Peyer's patch (tissue), 4 donors: ENCODE data around the gene ACSL1. TPM values are rescaled to one million over a fixed set of nuclear protein-coding genes. Genes with fewer than 3 reads are reported as not detected.

ENCODE experiments used
- DNase-seq, 3 donors: peaks; one replicate each; pipeline ENCODE4 v3.0.0-alpha.2; 2017 to 2019
- H3K27ac ChIP-seq, 4 donors: fragments of 200-600 bp; sonication (generic); one replicate each; pipeline ENCODE4 v1.5.1; 2016 to 2019
- H3K27me3 ChIP-seq, 2 donors: fragments of 200-600 bp; sonication (generic); one replicate each; pipeline ENCODE4 v1.5.1; 2019
- H3K36me3 ChIP-seq, 3 donors: fragments of 200-600 bp; sonication (generic); one replicate each; pipeline ENCODE4 v1.5.1; 2016 to 2019
- H3K4me1 ChIP-seq, 4 donors: fragments of 200-600 bp; sonication (generic); one replicate each; pipeline ENCODE4 v1.5.1; 2016 to 2019
- H3K4me3 ChIP-seq, 4 donors: fragments of 200-600 bp; sonication (generic); 1 replicate in 3 of 4; 2 replicates in 1 of 4; pipeline ENCODE4 v1.5.1; 2016 to 2019; ENCODE audit warnings: mild to moderate bottlenecking in 1 of 4
- H3K9me3 ChIP-seq, 4 donors: fragments of 200-600 bp; sonication (generic); one replicate each; pipeline ENCODE4 v1.5.1; 2016 to 2019; ENCODE audit warnings: mild to moderate bottlenecking in 1 of 4
- POLR2A ChIP-seq, 2 donors: fragments of 450-650 bp; IDR thresholded peaks; one replicate each; pipeline ENCODE4 v1.5.1; 2017; ENCODE audit warnings: antibody characterized with exemption in 2 of 2, mild to moderate bottlenecking in 2 of 2, moderate library complexity in 2 of 2
- total RNA-seq, 4 donors: library from RNA; depleted of rRNA; stranded (reverse); fragments of >200 nt; gene quantifications; one replicate each; pipeline ENCODE4 v1.1.0, GENCODE V29; 2016
- TF ChIP-seq, protein P1 (sequence below), 6 experiments: fragments of 450-650 bp in 4 of 6; fragments of 200-600 bp in 2 of 6; sonication (generic) in 1 of 6; IDR thresholded peaks; one replicate each; pipeline ENCODE4 v1.5.1; 2017 to 2019; ENCODE audit warnings: antibody characterized with exemption in 6 of 6, mild to moderate bottlenecking in 3 of 6, moderate library complexity in 1 of 6

Gene ACSL1
- total RNA-seq, 4 donors from 2014 or later, result 14.9 to 23.1 (median 18.1) TPM

DNA sequence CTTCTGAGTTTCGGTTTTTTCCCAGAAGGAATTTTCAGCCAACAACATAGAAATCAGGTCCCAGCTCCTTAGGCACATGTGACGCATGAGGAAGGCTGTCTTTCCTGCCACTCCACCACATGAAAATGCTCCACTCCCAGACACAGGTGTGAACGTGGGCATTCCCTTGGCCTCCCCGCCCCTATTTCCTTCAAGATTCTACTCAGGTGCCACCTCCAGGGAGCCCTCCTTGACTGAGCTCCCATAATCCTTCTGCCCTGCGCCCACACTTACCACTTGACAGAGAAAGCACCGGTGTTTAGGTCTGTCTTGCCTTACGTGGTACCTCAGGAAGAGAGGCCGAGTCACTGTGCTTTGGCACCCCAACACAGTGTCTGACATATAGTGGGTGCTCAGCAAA, 47.4 kb downstream of the ACSL1 start:
- Histone ChIP-seq H3K27ac (no peak overlapping the region), H3K4me1 (no peaks in the 10 kb centered on the region), H3K4me3 (no peak overlapping the region), H3K36me3 (peaks cover 0 to 1% (median 0%) of the 10 kb centered on the region in 3 donors), H3K27me3 (no peaks in the 10 kb centered on the region), H3K9me3 (no peaks in the 10 kb centered on the region)
- TF ChIP-seq, protein P1, sequence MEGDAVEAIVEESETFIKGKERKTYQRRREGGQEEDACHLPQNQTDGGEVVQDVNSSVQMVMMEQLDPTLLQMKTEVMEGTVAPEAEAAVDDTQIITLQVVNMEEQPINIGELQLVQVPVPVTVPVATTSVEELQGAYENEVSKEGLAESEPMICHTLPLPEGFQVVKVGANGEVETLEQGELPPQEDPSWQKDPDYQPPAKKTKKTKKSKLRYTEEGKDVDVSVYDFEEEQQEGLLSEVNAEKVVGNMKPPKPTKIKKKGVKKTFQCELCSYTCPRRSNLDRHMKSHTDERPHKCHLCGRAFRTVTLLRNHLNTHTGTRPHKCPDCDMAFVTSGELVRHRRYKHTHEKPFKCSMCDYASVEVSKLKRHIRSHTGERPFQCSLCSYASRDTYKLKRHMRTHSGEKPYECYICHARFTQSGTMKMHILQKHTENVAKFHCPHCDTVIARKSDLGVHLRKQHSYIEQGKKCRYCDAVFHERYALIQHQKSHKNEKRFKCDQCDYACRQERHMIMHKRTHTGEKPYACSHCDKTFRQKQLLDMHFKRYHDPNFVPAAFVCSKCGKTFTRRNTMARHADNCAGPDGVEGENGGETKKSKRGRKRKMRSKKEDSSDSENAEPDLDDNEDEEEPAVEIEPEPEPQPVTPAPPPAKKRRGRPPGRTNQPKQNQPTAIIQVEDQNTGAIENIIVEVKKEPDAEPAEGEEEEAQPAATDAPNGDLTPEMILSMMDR (IDR thresholded peaks at IDR 0.05), result no peak
- no peak for TF ChIP-seq POLR2A (IDR thresholded peaks at IDR 0.05)
- no peak for DNase-seq

DNA sequence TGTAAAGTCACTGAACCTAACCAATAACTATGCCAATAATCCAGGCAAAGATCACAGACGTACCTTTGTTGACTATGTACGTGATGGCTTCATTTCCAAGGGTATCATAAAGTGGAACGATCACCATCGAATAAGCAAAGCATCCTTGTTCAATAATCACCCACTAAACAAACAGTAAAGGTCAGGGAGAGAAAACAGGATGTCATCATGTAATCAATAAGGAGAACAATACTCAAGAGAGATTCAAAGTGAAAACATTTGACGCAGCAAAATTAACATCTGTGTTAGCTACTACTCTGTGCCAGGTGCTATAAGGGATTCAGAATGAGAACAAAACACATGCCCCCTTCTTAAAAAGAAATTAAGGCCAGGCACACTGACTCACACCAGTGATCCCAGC, 48.9 kb downstream of the ACSL1 start:
- TF ChIP-seq POLR2A (IDR thresholded peaks at IDR 0.05), result no peak
- TF ChIP-seq, protein P1 (IDR thresholded peaks at IDR 0.05), result no peak
- no peaks in the 10 kb centered on the region for H3K9me3 ChIP-seq

DNA sequence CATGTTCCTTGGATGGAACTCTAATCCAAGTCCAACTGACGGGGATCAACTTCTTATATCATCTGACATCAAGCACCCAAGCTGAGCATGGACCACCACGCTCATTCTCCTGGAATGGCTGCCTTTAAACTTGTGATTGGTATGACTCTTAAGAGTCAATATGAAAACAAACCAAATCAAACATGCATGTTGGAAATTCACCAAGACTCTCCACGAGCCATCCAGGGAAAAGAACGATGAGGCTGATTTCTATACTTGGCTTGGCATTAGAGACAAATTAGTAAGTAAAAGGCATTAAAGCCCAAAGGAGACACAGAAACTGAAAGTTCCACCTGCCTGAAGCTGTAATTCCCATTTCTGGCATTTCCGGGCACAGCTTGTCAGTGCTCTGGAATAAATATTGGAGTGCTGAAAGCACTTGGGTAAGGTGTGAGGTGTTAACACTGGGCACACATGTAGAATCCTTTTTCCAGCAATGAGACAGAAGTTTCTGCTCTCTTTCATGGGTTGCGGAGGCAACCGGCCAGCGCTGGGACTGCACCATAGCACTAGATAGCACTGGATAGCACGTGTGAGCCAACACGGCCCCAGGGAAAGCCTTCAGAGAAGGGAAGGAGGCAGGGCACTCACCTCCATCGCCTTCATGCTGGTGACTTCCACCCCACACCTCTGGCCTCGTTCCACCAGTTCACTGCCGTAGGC, 49.8 kb downstream of the ACSL1 start:
- no peaks in the 10 kb centered on the region for H3K9me3 ChIP-seq
- peaks cover 0 to 7% (median 0%) of the 10 kb centered on the region in 3 donors for H3K36me3 ChIP-seq
- no peak overlapping the region for H3K27ac ChIP-seq
- no peaks in the 10 kb centered on the region for H3K27me3 ChIP-seq
- no peak for TF ChIP-seq POLR2A (IDR thresholded peaks at IDR 0.05)
- TF ChIP-seq, protein P1 (IDR thresholded peaks at IDR 0.05), result no peak
- no peaks in the 10 kb centered on the region for H3K4me1 ChIP-seq
- no peak for DNase-seq
- no peak overlapping the region for H3K4me3 ChIP-seq

More for the DNA sequence above, 48.9 kb downstream of the ACSL1 start:
- H3K36me3 ChIP-seq, result peaks cover 0 to 6% (median 0%) of the 10 kb centered on the region in 3 donors
- no peaks in the 10 kb centered on the region for H3K4me1 ChIP-seq
- no peaks in the 10 kb centered on the region for H3K27me3 ChIP-seq
- H3K4me3 ChIP-seq, result no peak overlapping the region
- no peak overlapping the region for H3K27ac ChIP-seq
- DNase-seq, result no peak

DNA sequence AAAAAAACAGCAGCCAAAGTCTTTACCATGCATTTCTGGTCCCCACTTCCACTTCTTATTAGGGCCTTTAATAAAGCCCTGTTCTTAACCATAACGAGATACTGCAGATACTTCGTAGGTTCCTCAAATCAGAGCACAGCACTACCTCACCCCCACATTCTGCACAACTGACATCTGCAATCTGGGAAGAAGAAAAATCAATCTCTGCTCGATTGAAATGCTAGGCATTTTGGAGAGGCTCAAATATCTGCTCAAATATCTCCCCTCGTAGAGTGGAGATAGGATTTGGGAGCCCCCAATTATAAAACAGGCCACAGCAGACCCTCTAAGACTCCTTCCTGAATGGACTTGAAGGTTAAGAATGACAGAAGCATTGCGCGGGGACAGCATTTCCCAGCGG, 51.6 kb downstream of the ACSL1 start:
- TF ChIP-seq, protein P1 (IDR thresholded peaks at IDR 0.05), result no peak
- no peak for TF ChIP-seq POLR2A (IDR thresholded peaks at IDR 0.05)
- H3K36me3 ChIP-seq, result peaks cover 0 to 16% (median 0%) of the 10 kb centered on the region in 3 donors
- no peaks in the 10 kb centered on the region for H3K4me1 ChIP-seq
- no peaks in the 10 kb centered on the region for H3K27me3 ChIP-seq
- H3K9me3 ChIP-seq, result no peaks in the 10 kb centered on the region
- no peak for DNase-seq
- no peak overlapping the region for H3K27ac ChIP-seq
- no peak overlapping the region for H3K4me3 ChIP-seq

DNA sequence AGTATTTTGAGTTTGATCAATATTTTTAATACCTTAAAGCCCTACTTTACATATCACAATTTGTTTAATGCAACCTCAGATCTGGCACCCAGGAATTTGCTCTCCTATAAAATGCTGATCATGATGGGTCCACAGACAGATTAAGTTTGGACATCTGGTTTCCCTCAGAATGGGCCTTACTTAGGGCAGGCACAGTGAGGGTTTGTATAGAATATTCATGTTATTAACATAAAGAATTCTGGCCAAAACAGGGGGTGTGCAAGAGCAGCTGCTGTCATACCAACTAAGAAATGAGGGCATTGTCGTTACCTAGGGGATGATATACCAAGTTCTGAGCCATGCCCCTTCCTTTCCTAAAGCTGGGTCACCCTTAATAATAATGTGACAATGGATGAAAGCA, 54.4 kb downstream of the ACSL1 start:
- Histone ChIP-seq H3K4me1 (no peaks in the 10 kb centered on the region), H3K4me3 (no peak overlapping the region), H3K27me3 (no peaks in the 10 kb centered on the region), H3K36me3 (peaks cover 0 to 32% (median 0%) of the 10 kb centered on the region in 3 donors), H3K27ac (no peak overlapping the region), H3K9me3 (no peaks in the 10 kb centered on the region)
- TF ChIP-seq, protein P1 (IDR thresholded peaks at IDR 0.05), result no peak
- no peak for TF ChIP-seq POLR2A (IDR thresholded peaks at IDR 0.05)
- no peak for DNase-seq
